ENCODE data around the gene MICU1.
"Not testable (repeated sequence)": the region's sequence is repeated elsewhere in the genome, so short reads cannot be mapped to it uniquely, and the experiment has no call there.

MICU1 gene

DNA sequence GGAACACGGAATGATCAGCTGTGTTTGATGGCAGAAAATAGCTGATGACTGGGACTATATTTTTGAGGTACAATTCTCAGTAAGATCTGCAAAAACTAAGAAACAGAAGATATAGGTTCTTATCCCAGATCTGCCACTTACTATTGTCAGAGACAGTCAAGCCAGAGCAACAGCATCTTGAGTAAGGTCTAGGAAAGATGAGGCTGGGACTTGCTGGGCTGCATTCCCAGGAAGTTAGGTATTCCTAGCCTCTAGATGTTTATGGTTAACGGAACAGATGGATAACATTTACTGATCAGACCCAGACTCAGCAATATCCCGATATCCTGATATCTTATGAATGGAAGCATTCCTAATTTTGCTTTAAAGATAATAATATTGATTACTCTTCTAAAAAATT, 202.5 kb downstream of the MICU1 start:
- in situ Hi-C loops (cut with MboI; ENCODE audit: low sequenced_read_pairs): no loop called here
- Histone ChIP-seq H3K9me3 (no peaks in the 10 kb centered on the region), H3K27me3 (ENCODE audit: low read depth) (no peaks in the 10 kb centered on the region), H3K4me1 (peaks cover 30% of the 10 kb centered on the region), H3K4me3 (no peak overlapping the region), H3K36me3 (replicated peaks) (no peaks in the 10 kb centered on the region)
- DNase-seq (ENCODE audit: low spot score in 2 of 2): no peak

GRCh38 chr10:72421885-72422540, 203.9 kb downstream of the MICU1 start:
- H3K27me3 ChIP-seq (ENCODE audit: low read depth): no peaks in the 10 kb centered on the region
- no peak overlapping the region for H3K4me3 ChIP-seq
- H3K9me3 ChIP-seq: no peaks in the 10 kb centered on the region
- H3K36me3 ChIP-seq (replicated peaks): no peaks in the 10 kb centered on the region
- peaks cover 30% of the 10 kb centered on the region for H3K4me1 ChIP-seq
- DNase-seq (ENCODE audit: low spot score in 2 of 2): peak; percentile 94 to 100
- in situ Hi-C loops (cut with MboI; ENCODE audit: low sequenced_read_pairs): no loop called here

GRCh38 chr10:72419241-72419640, 206.6 kb downstream of the MICU1 start:
- DNase-seq (ENCODE audit: low spot score in 2 of 2): no peak
- no peaks in the 10 kb centered on the region for H3K27me3 ChIP-seq (ENCODE audit: low read depth)
- H3K4me1 ChIP-seq: peaks cover 21% of the 10 kb centered on the region
- H3K4me3 ChIP-seq: no peak overlapping the region
- H3K36me3 ChIP-seq (replicated peaks): no peaks in the 10 kb centered on the region
- no peaks in the 10 kb centered on the region for H3K9me3 ChIP-seq
- in situ Hi-C loops (cut with MboI; ENCODE audit: low sequenced_read_pairs): no loop called here

DNA sequence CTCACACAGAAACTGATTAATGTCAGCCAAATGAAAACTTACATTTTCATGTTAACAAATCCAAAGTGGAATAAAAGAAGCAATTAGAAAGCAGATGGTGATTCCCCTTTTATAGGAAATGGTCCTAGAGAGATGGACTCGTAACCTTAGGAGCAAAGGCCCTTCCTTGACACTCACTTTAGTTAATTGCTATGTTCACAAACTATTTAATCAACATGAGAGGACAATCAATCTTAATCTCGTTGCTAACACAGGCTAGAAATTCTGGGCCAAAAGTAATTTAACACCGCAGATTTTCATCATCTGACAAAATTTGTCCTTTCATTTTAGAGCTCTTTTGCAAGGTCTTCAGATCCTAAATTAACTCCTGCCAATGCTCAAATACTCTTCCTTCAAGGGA, 207.2 kb downstream of the MICU1 start:
- H3K36me3 ChIP-seq (replicated peaks): no peaks in the 10 kb centered on the region
- no peaks in the 10 kb centered on the region for H3K27me3 ChIP-seq (ENCODE audit: low read depth)
- H3K9me3 ChIP-seq: no peaks in the 10 kb centered on the region
- peaks cover 21% of the 10 kb centered on the region for H3K4me1 ChIP-seq
- in situ Hi-C loops (cut with MboI; ENCODE audit: low sequenced_read_pairs): no loop called here
- no peak for DNase-seq (ENCODE audit: low spot score in 2 of 2)
- no peak overlapping the region for H3K4me3 ChIP-seq

DNA sequence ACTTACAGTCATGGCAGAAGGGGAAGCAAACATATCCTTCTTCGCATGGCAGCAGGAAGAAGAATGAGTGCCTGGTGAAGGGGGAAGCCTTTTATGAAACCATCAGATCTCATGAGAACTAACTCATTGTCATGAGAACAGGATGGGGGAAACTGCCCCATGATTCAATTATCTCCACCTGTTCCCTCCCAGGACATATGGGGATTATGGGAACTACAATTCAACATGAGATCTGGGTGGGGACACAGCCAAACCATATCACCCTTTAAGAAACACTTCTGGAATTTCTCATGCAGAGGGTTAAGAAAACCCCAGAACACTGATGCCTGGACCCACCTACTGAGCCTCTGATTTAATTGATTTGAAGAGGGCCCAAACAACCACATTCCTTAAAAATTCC, 207.9 kb downstream of the MICU1 start:
- Histone ChIP-seq H3K36me3 (replicated peaks) (no peaks in the 10 kb centered on the region), H3K4me1 (peaks cover 19% of the 10 kb centered on the region), H3K4me3 (no peak overlapping the region), H3K9me3 (no peaks in the 10 kb centered on the region), H3K27me3 (ENCODE audit: low read depth) (no peaks in the 10 kb centered on the region)
- no peak for DNase-seq (ENCODE audit: low spot score in 2 of 2)
- in situ Hi-C loops (cut with MboI; ENCODE audit: low sequenced_read_pairs): no loop called here

- no peak overlapping the region for H3K4me3 ChIP-seq
- no peaks in the 10 kb centered on the region for H3K27me3 ChIP-seq (ENCODE audit: low read depth)
- peaks cover 9% of the 10 kb centered on the region for H3K4me1 ChIP-seq
- DNase-seq (ENCODE audit: low spot score in 2 of 2): no peak
- in situ Hi-C loops (cut with MboI; ENCODE audit: low sequenced_read_pairs): no loop called here
- no peaks in the 10 kb centered on the region for H3K36me3 ChIP-seq (replicated peaks)
- no peaks in the 10 kb centered on the region for H3K9me3 ChIP-seq
Observed at GRCh38 chr10:72416661-72417060, 209.2 kb downstream of the MICU1 start.

DNA sequence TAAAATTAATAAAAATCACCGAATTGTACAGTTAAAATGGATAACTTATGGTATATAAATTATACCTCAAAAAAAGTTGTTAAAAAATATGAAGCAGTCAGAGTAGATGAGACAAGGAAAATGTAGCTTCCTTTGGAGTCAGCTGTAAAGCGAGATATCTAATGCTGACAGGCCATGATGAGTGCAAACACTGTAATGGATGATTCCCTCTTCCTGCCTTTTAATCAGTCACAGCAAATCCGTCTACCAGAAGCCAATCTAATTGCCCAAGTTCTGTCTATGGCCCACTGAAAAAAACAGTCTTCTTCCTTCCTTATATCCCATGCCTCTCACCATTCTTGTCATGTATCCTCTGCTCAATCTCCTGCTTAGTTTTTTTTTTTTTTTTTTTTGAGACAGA, 211.2 kb downstream of the MICU1 start:
- peaks cover 4% of the 10 kb centered on the region for H3K4me1 ChIP-seq
- H3K9me3 ChIP-seq: no peaks in the 10 kb centered on the region
- in situ Hi-C loops (cut with MboI; ENCODE audit: low sequenced_read_pairs): no loop called here
- DNase-seq (ENCODE audit: low spot score in 2 of 2): no peak
- H3K36me3 ChIP-seq (replicated peaks): no peaks in the 10 kb centered on the region
- no peak overlapping the region for H3K4me3 ChIP-seq
- H3K27me3 ChIP-seq (ENCODE audit: low read depth): no peaks in the 10 kb centered on the region

DNA sequence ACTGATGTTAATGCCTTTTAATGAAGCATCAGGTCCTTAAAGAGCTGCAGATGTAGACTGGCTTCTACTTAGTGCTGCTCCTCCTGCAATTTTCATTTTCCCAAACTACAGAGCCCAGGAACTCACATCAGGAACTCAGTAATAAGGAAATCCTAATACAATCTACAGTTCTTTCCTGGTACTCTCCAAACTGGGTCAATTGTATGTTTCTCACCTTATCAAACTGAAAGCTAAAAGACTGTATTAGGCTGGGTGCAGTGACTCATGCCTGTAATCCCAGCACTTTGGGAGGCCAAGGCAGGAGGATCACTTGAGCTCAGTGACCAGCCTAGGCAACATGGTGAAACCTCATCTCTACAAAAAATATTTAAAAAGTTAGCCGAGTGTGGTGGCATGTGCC, 216.7 kb downstream of the MICU1 start:
- Histone ChIP-seq H3K36me3 (replicated peaks) (no peaks in the 10 kb centered on the region), H3K9me3 (no peaks in the 10 kb centered on the region), H3K27me3 (ENCODE audit: low read depth) (no peaks in the 10 kb centered on the region), H3K4me3 (no peak overlapping the region), H3K4me1 (no peaks in the 10 kb centered on the region)
- no peak for DNase-seq (ENCODE audit: low spot score in 2 of 2)
- in situ Hi-C loops (cut with MboI; ENCODE audit: low sequenced_read_pairs): no loop called here

- Histone ChIP-seq H3K9me3 (no peaks in the 10 kb centered on the region), H3K27me3 (ENCODE audit: low read depth) (no peaks in the 10 kb centered on the region), H3K4me1 (no peaks in the 10 kb centered on the region), H3K36me3 (replicated peaks) (no peaks in the 10 kb centered on the region), H3K4me3 (no peak overlapping the region)
- no peak for DNase-seq (ENCODE audit: low spot score in 2 of 2)
- in situ Hi-C loops (cut with MboI; ENCODE audit: low sequenced_read_pairs): no loop called here
Observed at GRCh38 chr10:72407927-72408600, 217.8 kb downstream of the MICU1 start.

GRCh38 chr10:72407471-72407870, 218.4 kb downstream of the MICU1 start:
- no peaks in the 10 kb centered on the region for H3K4me1 ChIP-seq
- H3K4me3 ChIP-seq: no peak overlapping the region
- in situ Hi-C loops (cut with MboI; ENCODE audit: low sequenced_read_pairs): no loop called here
- H3K27me3 ChIP-seq (ENCODE audit: low read depth): no peaks in the 10 kb centered on the region
- no peaks in the 10 kb centered on the region for H3K36me3 ChIP-seq (replicated peaks)
- DNase-seq (ENCODE audit: low spot score in 2 of 2): no peak
- no peaks in the 10 kb centered on the region for H3K9me3 ChIP-seq

DNA sequence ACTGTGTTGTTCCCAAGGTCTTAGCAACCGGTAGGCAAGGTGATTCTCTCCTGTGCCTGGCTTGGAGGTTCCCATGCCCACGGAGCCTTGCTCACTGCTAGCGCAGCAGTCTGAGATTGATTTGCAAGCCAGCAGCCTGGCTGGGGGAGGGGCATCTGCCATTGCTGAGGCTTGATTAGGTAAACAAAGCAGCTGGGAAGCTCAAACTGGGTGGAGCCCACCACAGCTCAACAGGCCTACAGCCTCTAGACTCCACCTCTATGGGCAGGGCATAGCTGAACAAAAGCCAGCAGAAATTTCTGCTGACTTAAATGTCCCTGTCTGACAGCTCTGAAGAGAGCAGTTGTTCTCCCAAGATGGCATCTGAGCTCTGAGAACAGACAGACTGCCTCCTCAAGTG, 230.3 kb downstream of the MICU1 start:
- H3K9me3 ChIP-seq; H3K4me3 ChIP-seq; in situ Hi-C loops (cut with MboI; ENCODE audit: low sequenced_read_pairs); H3K4me1 ChIP-seq; H3K36me3 ChIP-seq (replicated peaks); H3K27me3 ChIP-seq (ENCODE audit: low read depth): not testable (repeated sequence)
- DNase-seq (ENCODE audit: low spot score in 2 of 2): peak in 1 of 2 experiments; percentile 36

- no peak for DNase-seq (ENCODE audit: low spot score in 2 of 2)
- in situ Hi-C loops (cut with MboI; ENCODE audit: low sequenced_read_pairs): no loop called here
- no peaks in the 10 kb centered on the region for H3K4me1 ChIP-seq
- H3K27me3 ChIP-seq (ENCODE audit: low read depth): no peaks in the 10 kb centered on the region
- H3K9me3 ChIP-seq: no peaks in the 10 kb centered on the region; the same call in 1 of the 2 replicates
- H3K36me3 ChIP-seq (replicated peaks): no peaks in the 10 kb centered on the region; the same call in 1 of the 2 replicates
- H3K4me3 ChIP-seq: no peak overlapping the region
Observed at GRCh38 chr10:72392571-72392970, 233.3 kb downstream of the MICU1 start.

- no peaks in the 10 kb centered on the region for H3K9me3 ChIP-seq
- no peaks in the 10 kb centered on the region for H3K4me1 ChIP-seq
- no peak for DNase-seq (ENCODE audit: low spot score in 2 of 2)
- H3K36me3 ChIP-seq (replicated peaks): no peaks in the 10 kb centered on the region
- no peaks in the 10 kb centered on the region for H3K27me3 ChIP-seq (ENCODE audit: low read depth)
- no peak overlapping the region for H3K4me3 ChIP-seq
- in situ Hi-C loops (cut with MboI; ENCODE audit: low sequenced_read_pairs): no loop called here
Observed at GRCh38 chr10:72390764-72391163, 235.1 kb downstream of the MICU1 start.

DNA sequence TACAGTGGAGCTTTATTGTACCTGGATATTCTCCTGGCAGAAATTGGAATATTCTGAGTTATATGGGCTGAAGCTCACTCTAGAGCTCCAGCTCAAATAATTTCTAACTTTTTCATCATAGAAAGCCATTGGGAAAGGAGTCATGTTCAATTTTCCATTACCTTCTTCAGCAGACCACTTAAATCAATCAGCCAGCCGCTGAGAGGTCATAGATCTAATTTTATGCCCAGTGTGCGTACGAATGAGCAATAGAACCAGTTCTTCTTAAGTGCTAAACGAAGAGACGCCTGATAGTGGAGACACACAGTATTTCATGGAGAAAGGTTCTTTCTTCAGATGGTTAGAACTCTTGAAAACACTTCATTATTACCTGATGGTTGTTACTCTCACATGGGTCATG, 236.2 kb downstream of the MICU1 start:
- no peaks in the 10 kb centered on the region for H3K27me3 ChIP-seq (ENCODE audit: low read depth)
- no peaks in the 10 kb centered on the region for H3K36me3 ChIP-seq (replicated peaks)
- H3K4me1 ChIP-seq: no peaks in the 10 kb centered on the region
- H3K4me3 ChIP-seq: no peak overlapping the region
- no peaks in the 10 kb centered on the region for H3K9me3 ChIP-seq
- in situ Hi-C loops (cut with MboI; ENCODE audit: low sequenced_read_pairs): no loop called here
- no peak for DNase-seq (ENCODE audit: low spot score in 2 of 2)

GRCh38 chr10:72389014-72389413, 236.9 kb downstream of the MICU1 start:
- Histone ChIP-seq H3K27me3 (ENCODE audit: low read depth) (no peaks in the 10 kb centered on the region), H3K4me1 (no peaks in the 10 kb centered on the region), H3K9me3 (no peaks in the 10 kb centered on the region), H3K4me3 (no peak overlapping the region), H3K36me3 (replicated peaks) (no peaks in the 10 kb centered on the region)
- in situ Hi-C loops (cut with MboI; ENCODE audit: low sequenced_read_pairs): no loop called here
- no peak for DNase-seq (ENCODE audit: low spot score in 2 of 2)

All from HAP-1 (cell line).